Osteocyte (in vitro differentiated cells): ENCODE measurements around the gene CA6. TPM values are rescaled to one million over a fixed set of nuclear protein-coding genes. Genes with fewer than 3 reads are reported as not detected.

Experiments
- DNase-seq: peaks from one replicate; pipeline ENCODE4 v3.0.0; 2021; ENCODE audit warnings: mixed read lengths; ENCODE audit not compliant: unreplicated experiment; ENCODE audit errors: extremely low spot score
- H3K27ac Mint-ChIP-seq: one replicate; pipeline ENCODE4 v1.8.0; 2021; ENCODE audit warnings: mild to moderate bottlenecking, mixed read lengths; ENCODE audit not compliant: unreplicated experiment
- H3K27me3 Mint-ChIP-seq: one replicate; pipeline ENCODE4 v1.8.0; 2021; ENCODE audit warnings: mixed read lengths; ENCODE audit not compliant: unreplicated experiment
- H3K36me3 Mint-ChIP-seq: one replicate; pipeline ENCODE4 v1.8.0; 2021; ENCODE audit warnings: mixed read lengths; ENCODE audit not compliant: unreplicated experiment
- H3K4me1 Mint-ChIP-seq: one replicate; pipeline ENCODE4 v1.8.0; 2021; ENCODE audit warnings: mixed read lengths; ENCODE audit not compliant: unreplicated experiment
- H3K4me3 Mint-ChIP-seq: one replicate; pipeline ENCODE4 v1.8.0; 2021; ENCODE audit warnings: mild to moderate bottlenecking, moderate library complexity, mixed read lengths; ENCODE audit not compliant: unreplicated experiment
- H3K9me3 Mint-ChIP-seq: one replicate; pipeline ENCODE4 v1.8.0; 2021; ENCODE audit warnings: mixed read lengths; ENCODE audit not compliant: unreplicated experiment
- total RNA-seq: library from RNA; stranded (reverse); gene quantifications from 2 replicates; pipeline ENCODE4 v1.2.1, GENCODE V29; 2021
- TF ChIP-seq, protein P1 (sequence below): fragments of 200-600 bp; sonication (generic); IDR thresholded peaks from 2 replicates; pipeline ENCODE4 v1.5.0; 2021; ENCODE audit warnings: antibody characterized with exemption, mild to moderate bottlenecking, moderate library complexity

CA6 gene
- total RNA-seq, 1 donor from 2014 or later: not detected

DNA sequence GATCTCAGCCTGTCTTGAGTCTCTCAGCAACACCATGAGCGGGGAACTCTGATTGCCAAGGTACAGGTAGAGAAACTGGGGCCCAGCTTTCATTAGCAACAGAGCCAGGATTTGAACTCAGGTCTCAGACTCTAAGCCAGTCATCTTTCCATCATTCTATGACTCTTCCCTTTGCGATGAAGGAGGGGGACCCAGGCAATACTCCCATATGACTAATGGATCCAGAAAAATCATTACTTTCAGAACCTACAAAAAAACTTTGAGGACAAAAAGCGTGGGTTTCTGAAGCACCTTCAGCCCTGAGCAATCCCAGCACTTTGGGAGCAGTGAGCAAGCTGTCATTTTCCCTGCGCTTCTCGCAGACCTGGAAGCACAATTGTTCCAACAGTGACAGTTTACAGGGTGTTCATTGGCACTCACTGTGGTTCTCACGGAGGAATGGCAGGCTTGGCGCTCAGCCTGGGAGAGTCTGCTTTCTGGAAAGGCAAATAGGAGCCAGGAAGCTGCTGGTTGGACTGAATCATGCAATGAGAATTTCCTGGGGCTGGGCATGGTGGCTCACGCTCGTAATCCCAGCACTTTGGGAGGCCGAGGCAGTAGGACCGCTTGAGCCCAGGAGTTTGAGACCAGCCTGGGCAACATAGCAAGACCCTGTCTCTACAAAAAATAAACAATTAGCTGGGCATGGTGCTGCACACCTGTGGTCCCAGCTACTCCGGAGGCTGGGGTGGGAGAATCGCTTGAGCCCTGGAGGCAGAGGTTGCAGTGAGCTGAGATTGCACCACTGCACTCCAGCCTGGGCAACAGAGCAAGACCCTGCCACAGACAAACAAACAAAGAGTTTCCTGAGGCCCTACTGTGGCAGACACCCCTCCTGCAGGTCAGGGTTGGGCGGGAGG is 40.5 kb downstream of the CA6 start:
- Mint-ChIP-seq H3K4me3 (no peak overlapping the region), H3K36me3 (no peaks in the 10 kb centered on the region), H3K27me3 (peaks cover under 1% of the 10 kb centered on the region), H3K4me1 (peaks cover 13% of the 10 kb centered on the region), H3K27ac (peak overlapping the region; percentile 18), H3K9me3 (no peaks in the 10 kb centered on the region)
- DNase-seq: no peak
- TF ChIP-seq, protein P1, sequence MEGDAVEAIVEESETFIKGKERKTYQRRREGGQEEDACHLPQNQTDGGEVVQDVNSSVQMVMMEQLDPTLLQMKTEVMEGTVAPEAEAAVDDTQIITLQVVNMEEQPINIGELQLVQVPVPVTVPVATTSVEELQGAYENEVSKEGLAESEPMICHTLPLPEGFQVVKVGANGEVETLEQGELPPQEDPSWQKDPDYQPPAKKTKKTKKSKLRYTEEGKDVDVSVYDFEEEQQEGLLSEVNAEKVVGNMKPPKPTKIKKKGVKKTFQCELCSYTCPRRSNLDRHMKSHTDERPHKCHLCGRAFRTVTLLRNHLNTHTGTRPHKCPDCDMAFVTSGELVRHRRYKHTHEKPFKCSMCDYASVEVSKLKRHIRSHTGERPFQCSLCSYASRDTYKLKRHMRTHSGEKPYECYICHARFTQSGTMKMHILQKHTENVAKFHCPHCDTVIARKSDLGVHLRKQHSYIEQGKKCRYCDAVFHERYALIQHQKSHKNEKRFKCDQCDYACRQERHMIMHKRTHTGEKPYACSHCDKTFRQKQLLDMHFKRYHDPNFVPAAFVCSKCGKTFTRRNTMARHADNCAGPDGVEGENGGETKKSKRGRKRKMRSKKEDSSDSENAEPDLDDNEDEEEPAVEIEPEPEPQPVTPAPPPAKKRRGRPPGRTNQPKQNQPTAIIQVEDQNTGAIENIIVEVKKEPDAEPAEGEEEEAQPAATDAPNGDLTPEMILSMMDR: no peak

DNA sequence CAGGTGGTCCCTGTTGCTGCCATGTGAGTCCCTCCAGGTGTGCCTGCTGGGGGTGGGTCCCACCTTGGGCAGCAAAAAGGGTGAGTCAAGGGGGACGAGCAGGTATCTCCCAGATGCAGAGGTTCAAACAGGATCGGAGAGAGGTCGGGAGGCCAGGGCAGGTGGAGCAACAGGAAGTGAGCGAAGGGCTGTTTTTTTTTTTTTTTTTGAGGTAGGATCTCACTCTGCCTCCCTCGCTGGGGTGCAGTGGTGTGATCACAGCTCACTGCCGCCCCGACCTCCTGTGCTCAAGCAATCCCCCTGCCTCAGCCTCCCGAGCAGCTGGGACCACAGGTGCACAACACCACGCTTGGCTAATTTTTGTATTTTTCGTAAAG is 41.1 kb downstream of the CA6 start:
- no peak for DNase-seq
- H3K36me3 Mint-ChIP-seq: no peaks in the 10 kb centered on the region
- H3K4me3 Mint-ChIP-seq: no peak overlapping the region
- no peaks in the 10 kb centered on the region for H3K27me3 Mint-ChIP-seq
- TF ChIP-seq, protein P1: no peak
- H3K4me1 Mint-ChIP-seq: peaks cover 13% of the 10 kb centered on the region
- no peak overlapping the region for H3K27ac Mint-ChIP-seq
- no peaks in the 10 kb centered on the region for H3K9me3 Mint-ChIP-seq

DNA sequence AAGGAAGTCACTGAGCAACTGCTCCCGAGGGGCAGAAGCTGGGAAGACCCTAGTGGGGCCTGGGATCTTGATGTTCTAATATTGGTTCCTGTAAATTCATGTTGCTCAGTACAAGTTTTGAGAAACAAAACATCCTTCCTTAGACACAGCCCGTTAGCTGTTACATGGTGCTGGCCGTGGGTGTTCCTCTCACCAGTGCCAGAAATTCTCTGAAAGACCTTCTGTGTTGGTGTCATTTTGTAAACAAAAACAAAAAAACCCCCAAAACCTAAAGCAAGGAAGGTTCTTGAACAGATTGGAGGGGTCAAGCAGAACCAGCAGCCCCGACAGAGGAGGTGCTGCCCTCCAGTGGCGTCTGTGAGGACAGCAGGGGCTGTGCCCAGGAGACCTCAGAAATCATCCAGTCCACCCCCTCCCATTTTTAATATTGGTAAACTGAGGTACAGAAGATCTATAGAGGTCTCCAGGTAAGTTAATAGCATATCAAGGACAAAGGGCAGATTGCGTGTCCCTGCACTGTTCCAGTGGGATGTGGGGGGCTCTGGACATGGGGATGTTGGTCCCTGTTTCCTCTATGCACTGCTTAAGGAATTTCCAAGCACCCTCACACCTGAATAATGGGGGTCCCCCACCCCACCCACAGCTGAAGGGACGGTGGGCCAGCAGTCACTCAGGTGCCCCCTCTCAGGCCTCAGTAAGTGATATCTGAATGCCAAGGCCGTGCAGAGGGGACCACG is 42.4 kb downstream of the CA6 start:
- no peak for DNase-seq
- TF ChIP-seq, protein P1: peak; percentile 97
- Mint-ChIP-seq H3K27ac (no peak overlapping the region), H3K9me3 (no peaks in the 10 kb centered on the region), H3K4me3 (no peak overlapping the region), H3K27me3 (no peaks in the 10 kb centered on the region), H3K4me1 (peaks cover 13% of the 10 kb centered on the region), H3K36me3 (no peaks in the 10 kb centered on the region)

DNA sequence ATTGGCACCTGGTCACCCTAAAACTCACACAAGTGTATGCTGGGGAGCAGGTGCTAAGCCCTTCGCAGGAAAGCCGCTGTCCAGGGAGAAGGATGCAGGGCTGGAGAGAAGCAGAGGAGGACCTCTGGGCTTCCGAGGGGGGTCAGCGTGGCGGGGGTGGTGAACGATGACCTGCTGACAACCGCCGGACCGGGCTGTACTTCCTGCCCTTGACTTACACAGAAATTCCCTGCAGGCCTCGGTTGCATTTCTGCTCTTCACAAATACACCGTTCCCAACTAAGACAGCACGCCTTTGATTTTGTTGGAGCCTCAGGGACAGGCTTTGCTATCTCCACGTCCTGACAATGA is 42.9 kb downstream of the CA6 start:
- no peaks in the 10 kb centered on the region for H3K27me3 Mint-ChIP-seq
- TF ChIP-seq, protein P1: no peak
- H3K27ac Mint-ChIP-seq: no peak overlapping the region
- no peak overlapping the region for H3K4me3 Mint-ChIP-seq
- H3K36me3 Mint-ChIP-seq: no peaks in the 10 kb centered on the region
- H3K9me3 Mint-ChIP-seq: no peaks in the 10 kb centered on the region
- DNase-seq: no peak
- peaks cover 13% of the 10 kb centered on the region for H3K4me1 Mint-ChIP-seq

DNA sequence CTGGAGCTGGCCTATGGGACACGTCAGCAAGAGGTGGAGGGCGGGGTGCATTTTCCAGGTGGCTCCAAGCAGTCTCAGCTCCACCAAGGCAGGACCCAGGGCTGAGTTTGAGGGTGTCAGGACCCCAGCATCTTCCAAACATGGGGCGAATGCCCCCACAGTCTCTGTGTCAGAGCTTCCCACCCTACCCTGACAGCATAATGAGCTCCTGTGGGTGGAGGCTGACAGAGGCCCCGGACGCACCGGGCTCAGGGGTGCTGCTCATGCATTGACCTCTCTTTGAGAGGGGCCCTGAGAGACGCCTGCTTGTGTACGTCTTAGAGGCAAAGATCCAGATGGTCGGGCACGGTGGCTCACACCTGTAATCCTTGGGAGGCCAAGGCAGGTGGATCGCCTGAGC is 43.4 kb downstream of the CA6 start:
- Mint-ChIP-seq H3K4me3 (no peak overlapping the region), H3K9me3 (no peaks in the 10 kb centered on the region), H3K36me3 (no peaks in the 10 kb centered on the region), H3K27ac (no peak overlapping the region), H3K4me1 (peaks cover 13% of the 10 kb centered on the region), H3K27me3 (no peaks in the 10 kb centered on the region)
- TF ChIP-seq, protein P1: no peak
- DNase-seq: no peak
